NOMO-1 (cell line): ENCODE data around the gene DHRS12.

Experiments used
- DNase-seq, 2 experiments: peaks; one replicate each; lab custom pipeline; 2025; ENCODE audit not compliant: unreplicated experiment in 2 of 2; lab: John Stamatoyannopoulos, UW

The DHRS12 gene

GRCh38 chr13:51730927-51731326, 73.0 kb downstream of the DHRS12 start:
- DNase-seq = no peak

- no peak for DNase-seq
Measured at GRCh38 chr13:51729866-51730553, 74.0 kb downstream of the DHRS12 start.

- no peak for DNase-seq
Measured at GRCh38 chr13:51728972-51729371, 75.0 kb downstream of the DHRS12 start.

- no peak for DNase-seq
Measured at GRCh38 chr13:51728275-51728673, 75.7 kb downstream of the DHRS12 start.

GRCh38 chr13:51727634-51728274, 76.2 kb downstream of the DHRS12 start:
- no peak for DNase-seq

GRCh38 chr13:51726446-51727193, 77.3 kb downstream of the DHRS12 start:
- no peak for DNase-seq

- no peak for DNase-seq
Measured at GRCh38 chr13:51724721-51725120, 79.2 kb downstream of the DHRS12 start.

- DNase-seq = no peak
Measured at GRCh38 chr13:51723529-51723928, 80.4 kb downstream of the DHRS12 start.

GRCh38 chr13:51721496-51721895, 82.5 kb downstream of the DHRS12 start:
- no peak for DNase-seq

GRCh38 chr13:51719394-51719793, 84.6 kb downstream of the DHRS12 start:
- no peak for DNase-seq
